CD1c-positive myeloid dendritic cell (primary cell): Measurements from ENCODE around the gene ACOT4.
"Not testable (repeated sequence)": the region's sequence is repeated elsewhere in the genome, so short reads cannot be mapped to it uniquely, and the experiment has no call there.

Experiments
- DNase-seq: peaks from one replicate; pipeline ENCODE4 v3.0.0-alpha.2; 2016; ENCODE audit errors: extremely low spot score

ACOT4 gene

GRCh38 chr14:73633116-73634010 is 41.7 kb downstream of the ACOT4 start:
- DNase-seq, result peak; percentile 73

DNA sequence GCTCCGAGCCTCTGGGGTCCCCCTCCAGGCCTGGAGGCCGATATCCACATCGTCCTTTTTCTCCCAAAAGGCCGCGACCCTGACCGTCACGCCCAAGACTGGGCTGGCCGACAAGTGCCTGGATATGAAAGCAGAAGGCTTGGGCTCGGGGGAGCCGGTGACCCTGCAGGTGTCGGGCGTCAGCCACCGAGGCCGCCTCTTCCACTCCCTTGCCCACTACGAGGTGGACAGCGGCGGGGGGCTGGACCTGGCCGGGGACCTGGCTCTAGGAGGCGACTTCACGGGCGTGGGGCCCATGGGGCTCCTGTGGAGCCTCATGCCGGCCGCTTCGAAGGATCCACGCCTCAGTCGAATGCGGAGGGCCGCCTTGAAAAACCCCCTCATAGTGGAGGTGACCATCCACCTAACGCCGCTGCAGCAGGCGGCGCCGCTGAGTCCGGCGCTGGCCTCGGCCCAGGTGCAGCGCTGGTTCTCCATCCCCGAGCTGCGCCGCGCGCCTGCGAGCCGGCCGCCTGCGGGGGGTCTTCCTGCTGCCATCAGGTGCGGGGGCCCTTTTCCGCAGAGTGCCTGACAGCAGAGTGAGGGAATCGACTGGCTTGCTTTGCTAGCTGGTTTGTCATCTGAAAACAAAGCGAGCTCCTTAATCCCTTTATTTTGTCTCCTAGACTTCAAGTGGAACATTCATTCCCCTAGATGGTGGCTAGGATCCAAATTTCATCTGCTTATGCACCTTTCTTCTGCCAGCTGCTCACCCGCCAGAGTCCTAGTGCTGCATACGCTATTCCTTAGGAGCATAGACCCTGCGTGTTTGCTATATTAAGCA is 42.5 kb downstream of the ACOT4 start:
- no peak for DNase-seq

DNA sequence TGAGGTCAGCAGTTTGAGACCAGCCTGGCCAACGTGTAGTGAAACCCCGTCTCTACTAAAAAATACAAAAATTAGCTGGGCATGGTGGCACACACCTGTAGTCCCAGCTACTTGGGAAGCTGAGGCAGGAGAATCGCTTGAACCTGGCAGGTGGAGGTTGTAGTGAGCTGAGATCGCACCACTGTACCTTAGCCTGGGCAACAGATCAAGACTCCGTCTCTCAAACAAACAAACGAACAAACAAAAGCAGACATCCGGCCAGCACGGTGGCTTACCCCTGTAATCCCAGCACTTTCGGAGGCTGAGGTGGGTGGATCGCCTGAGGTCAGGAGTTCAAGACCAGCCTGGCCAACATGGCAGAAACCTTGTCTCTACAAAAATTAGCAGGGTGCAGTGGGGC is 44.7 kb downstream of the ACOT4 start:
- not testable (repeated sequence) for DNase-seq

- no peak for DNase-seq
Measured at GRCh38 chr14:73637830-73638229, 46.2 kb downstream of the ACOT4 start.

- DNase-seq, result no peak
Measured at GRCh38 chr14:73640796-73641365, 49.2 kb downstream of the ACOT4 start.

DNA sequence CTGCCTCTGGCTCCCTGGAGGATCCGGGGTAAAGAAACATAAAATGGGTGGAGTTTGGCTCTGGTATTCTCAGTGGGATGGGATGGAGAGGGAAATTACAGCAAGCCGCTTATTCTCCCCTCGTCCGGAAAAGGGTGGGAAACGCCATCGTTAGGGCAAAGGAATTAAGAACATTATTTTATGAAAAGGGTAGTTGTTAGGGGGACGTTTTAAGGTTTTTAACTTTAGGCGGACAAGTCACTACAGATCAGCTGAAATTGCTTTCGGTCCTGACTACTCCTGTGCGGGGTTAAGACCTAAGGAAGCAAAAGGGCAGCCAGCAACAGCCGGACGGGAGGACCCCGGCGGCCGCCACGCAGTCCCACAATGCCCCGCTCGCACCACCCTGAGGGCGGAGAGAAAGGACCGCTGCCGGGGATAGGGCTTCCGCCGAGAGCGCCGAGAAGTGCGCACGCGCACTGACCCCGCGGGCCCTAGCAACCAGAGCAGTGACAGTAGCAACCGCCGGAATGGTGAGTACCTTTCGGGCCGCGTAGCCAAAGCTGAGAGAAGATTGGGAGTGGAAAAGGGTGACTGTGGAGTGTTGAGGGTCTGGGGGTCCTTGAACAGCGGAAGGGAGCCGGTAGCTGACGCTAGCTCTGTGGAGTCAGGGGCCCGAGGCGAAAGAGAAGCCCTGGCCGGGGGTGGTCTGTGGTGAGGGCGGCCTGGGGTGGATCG is 53.0 kb downstream of the ACOT4 start, which contains the start of gene DNAL1:
DNAL1 (plus strand) TSS at position 456 of the 717 bp plus-strand sequence; CDS start at position 510, 54 bp downstream.
- peak; percentile 96 for DNase-seq

DNA sequence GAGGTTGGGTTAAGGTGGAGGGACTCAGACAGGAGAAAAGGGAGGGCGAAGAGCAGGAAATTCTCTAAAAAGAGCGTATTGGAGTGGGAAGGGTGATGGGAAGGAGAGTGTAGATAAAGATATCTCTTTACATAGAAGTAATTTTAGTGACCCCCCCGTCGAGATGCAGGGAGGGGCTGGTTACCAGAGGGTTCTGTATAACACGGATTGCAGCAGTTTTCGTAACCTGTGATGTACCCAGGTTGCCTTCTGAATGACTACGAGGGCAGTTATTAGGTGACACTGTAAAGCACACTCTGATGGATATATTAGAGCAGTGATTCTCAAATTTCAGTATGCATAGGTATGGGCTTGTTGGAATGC is 53.6 kb downstream of the ACOT4 start:
- no peak for DNase-seq
